ENCODE results near the gene DCBLD2. TPM values are rescaled to one million over a fixed set of nuclear protein-coding genes. Genes with fewer than 3 reads are reported as not detected.

The DCBLD2 gene
- total and polyA plus RNA-seq, 2 of the 4 experiments (the other 2 are of a cell fraction): 121 to 196 TPM

DNA sequence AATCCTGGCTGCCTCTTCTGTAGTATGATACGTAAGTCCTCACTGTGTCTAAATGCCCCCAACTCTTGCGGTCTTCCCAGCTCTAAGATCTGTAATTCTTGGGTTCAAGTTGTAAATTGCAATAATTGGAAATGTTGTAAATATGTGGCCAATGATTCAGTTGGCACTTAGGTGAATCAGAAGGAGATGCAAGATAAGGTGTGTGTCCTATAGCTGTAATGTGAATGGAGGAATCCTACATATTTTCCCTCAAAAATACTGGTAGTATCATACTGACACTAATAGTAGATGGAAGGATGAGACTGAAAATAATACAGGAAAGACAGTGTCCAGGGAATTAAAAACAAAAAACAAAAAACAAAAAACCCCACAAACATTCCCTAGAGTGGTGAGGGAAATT lies 141.9 kb downstream of the DCBLD2 start:
- H3K9me3 ChIP-seq (ENCODE audit: control insufficient read depth, insufficient read depth, low read length): no peaks in the 10 kb centered on the region
- H3K79me1 ChIP-seq (ENCODE audit: low read depth in 1 of 2, low read length in 2 of 2): no peaks in the 10 kb centered on the region
- no peak overlapping the region for H3K56ac ChIP-seq (ENCODE audit: extremely low read depth, insufficient read depth, low read length)
- no peak overlapping the region for H4K91ac ChIP-seq (ENCODE audit: insufficient read depth, low read depth, low read length)
- H3K18ac ChIP-seq (ENCODE audit: low read depth, low read length): no peak overlapping the region
- H3K36me3 ChIP-seq (ENCODE audit: control insufficient read depth, insufficient read depth, low read length): no peaks in the 10 kb centered on the region
- no peak overlapping the region for H3K4ac ChIP-seq (ENCODE audit: low read depth, low read length)
- H4K5ac ChIP-seq (ENCODE audit: low read depth, low read length): no peak overlapping the region
- no peak overlapping the region for H2BK5ac ChIP-seq (ENCODE audit: low read depth, low read length, poor library complexity, severe bottlenecking)
- H3K4me1 ChIP-seq (ENCODE audit: control insufficient read depth, insufficient read depth, low read length): peaks cover 4% of the 10 kb centered on the region
- no peak overlapping the region for H2AFZ ChIP-seq (replicated peaks; ENCODE audit: low read length, poor library complexity)
- no peak for ATAC-seq (ENCODE audit: low read depth)
- in situ Hi-C loops (cut with MboI; ENCODE audit: low sequenced_read_pairs) (no loop called here), dilution Hi-C loops (cut with HindIII; ENCODE audit: low sequenced_read_pairs, unreplicated experiment) (no loop called here), intact Hi-C loops (cut with micrococcal nuclease) (no loop called here)
- H3K14ac ChIP-seq (replicated peaks; ENCODE audit: low read depth, low read length): no peak overlapping the region
- H3K4me2 ChIP-seq (ENCODE audit: low read depth, low read length): no peak overlapping the region
- no peak overlapping the region for H2AK5ac ChIP-seq (ENCODE audit: low read depth, low read length)
- H2AK9ac ChIP-seq (replicated peaks; ENCODE audit: low read depth, low read length, poor library complexity): no peak overlapping the region
- no peak for DNase-seq
- POLR2A ChIA-PET (ENCODE audit: unreplicated experiment): no interaction called here
- TF ChIP-seq RAD21 (IDR thresholded peaks at IDR 0.05; ENCODE audit: low read length): no peak
- TF ChIP-seq, protein P1, sequence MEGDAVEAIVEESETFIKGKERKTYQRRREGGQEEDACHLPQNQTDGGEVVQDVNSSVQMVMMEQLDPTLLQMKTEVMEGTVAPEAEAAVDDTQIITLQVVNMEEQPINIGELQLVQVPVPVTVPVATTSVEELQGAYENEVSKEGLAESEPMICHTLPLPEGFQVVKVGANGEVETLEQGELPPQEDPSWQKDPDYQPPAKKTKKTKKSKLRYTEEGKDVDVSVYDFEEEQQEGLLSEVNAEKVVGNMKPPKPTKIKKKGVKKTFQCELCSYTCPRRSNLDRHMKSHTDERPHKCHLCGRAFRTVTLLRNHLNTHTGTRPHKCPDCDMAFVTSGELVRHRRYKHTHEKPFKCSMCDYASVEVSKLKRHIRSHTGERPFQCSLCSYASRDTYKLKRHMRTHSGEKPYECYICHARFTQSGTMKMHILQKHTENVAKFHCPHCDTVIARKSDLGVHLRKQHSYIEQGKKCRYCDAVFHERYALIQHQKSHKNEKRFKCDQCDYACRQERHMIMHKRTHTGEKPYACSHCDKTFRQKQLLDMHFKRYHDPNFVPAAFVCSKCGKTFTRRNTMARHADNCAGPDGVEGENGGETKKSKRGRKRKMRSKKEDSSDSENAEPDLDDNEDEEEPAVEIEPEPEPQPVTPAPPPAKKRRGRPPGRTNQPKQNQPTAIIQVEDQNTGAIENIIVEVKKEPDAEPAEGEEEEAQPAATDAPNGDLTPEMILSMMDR (conservative IDR thresholded peaks at IDR 0.05; ENCODE audit: low read depth, low read length): no peak
- TF ChIP-seq MAZ (IDR thresholded peaks at IDR 0.05; ENCODE audit: borderline replicate concordance, low read depth, low read length): no peak
- TF ChIP-seq, protein P2, sequence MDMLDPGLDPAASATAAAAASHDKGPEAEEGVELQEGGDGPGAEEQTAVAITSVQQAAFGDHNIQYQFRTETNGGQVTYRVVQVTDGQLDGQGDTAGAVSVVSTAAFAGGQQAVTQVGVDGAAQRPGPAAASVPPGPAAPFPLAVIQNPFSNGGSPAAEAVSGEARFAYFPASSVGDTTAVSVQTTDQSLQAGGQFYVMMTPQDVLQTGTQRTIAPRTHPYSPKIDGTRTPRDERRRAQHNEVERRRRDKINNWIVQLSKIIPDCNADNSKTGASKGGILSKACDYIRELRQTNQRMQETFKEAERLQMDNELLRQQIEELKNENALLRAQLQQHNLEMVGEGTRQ (IDR thresholded peaks at IDR 0.05; ENCODE audit: low read depth, low read length): no peak
- no peak for TF ChIP-seq MXI1 (IDR thresholded peaks at IDR 0.05; ENCODE audit: borderline replicate concordance, low read depth, low read length)
- no peak for TF ChIP-seq POLR2A (IDR thresholded peaks at IDR 0.05; ENCODE audit: low read depth, low read length)
- TF ChIP-seq CEBPB (IDR thresholded peaks at IDR 0.05; ENCODE audit: low read depth, low read length): no peak
- TF ChIP-seq SMC3 (IDR thresholded peaks at IDR 0.05; ENCODE audit: low read depth, low read length): no peak
- no peak for TF ChIP-seq BHLHE40 (IDR thresholded peaks at IDR 0.05; ENCODE audit: low read depth, low read length)
- TF ChIP-seq CHD1 (IDR thresholded peaks at IDR 0.05; ENCODE audit: low read depth, low read length): no peak
- TF ChIP-seq, protein P3, sequence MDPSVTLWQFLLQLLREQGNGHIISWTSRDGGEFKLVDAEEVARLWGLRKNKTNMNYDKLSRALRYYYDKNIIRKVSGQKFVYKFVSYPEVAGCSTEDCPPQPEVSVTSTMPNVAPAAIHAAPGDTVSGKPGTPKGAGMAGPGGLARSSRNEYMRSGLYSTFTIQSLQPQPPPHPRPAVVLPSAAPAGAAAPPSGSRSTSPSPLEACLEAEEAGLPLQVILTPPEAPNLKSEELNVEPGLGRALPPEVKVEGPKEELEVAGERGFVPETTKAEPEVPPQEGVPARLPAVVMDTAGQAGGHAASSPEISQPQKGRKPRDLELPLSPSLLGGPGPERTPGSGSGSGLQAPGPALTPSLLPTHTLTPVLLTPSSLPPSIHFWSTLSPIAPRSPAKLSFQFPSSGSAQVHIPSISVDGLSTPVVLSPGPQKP (IDR thresholded peaks at IDR 0.05; ENCODE audit: borderline replicate concordance, low read depth, low read length): no peak
- TF ChIP-seq NFE2L2 (IDR thresholded peaks at IDR 0.05; ENCODE audit: low read depth, low read length): no peak
- no peak for TF ChIP-seq FOS (IDR thresholded peaks at IDR 0.05; ENCODE audit: low read depth, low read length)
- TF ChIP-seq MAFK (IDR thresholded peaks at IDR 0.05; ENCODE audit: low read depth, low read length): no peak
- no peak for TF ChIP-seq RCOR1 (IDR thresholded peaks at IDR 0.05; ENCODE audit: insufficient replicate concordance, low read length)
- TF ChIP-seq RFX5 (IDR thresholded peaks at IDR 0.05; ENCODE audit: low read depth, low read length): no peak
- H3K27me3 ChIP-seq (ENCODE audit: control insufficient read depth, insufficient read depth, low read length): no peaks in the 10 kb centered on the region; the same call in 1 of the 2 replicates
- no peak overlapping the region for H3K4me3 ChIP-seq (ENCODE audit: insufficient read depth, low read depth, low read length)
- no TSS peak for BruUV-seq (replicated peaks)
- no peaks in the 10 kb centered on the region for H3K9me1 ChIP-seq (ENCODE audit: insufficient read depth, low read length)
- CTCF ChIA-PET: no interaction called here
- no peak overlapping the region for H3K23ac ChIP-seq (ENCODE audit: low read depth, low read length)
- no peak overlapping the region for H3K27ac ChIP-seq (ENCODE audit: insufficient read depth, low read length)
- no CpG with 5 or more reads among the region's 2 CpGs for WGBS, 2 experiments (ENCODE audit: extremely low coverage in 2 of 2, insufficient read length in 1 of 2)
- H2BK15ac ChIP-seq (ENCODE audit: low read depth, low read length): no peak overlapping the region
- no peak overlapping the region for H2BK120ac ChIP-seq (ENCODE audit: low read depth, low read length)
- no peak overlapping the region for H2BK20ac ChIP-seq (ENCODE audit: low read depth, low read length)
- no peaks in the 10 kb centered on the region for H4K20me1 ChIP-seq (ENCODE audit: insufficient read depth, low read length)
- no peak overlapping the region for H4K8ac ChIP-seq (ENCODE audit: low read depth in 2 of 2, low read length in 2 of 2)
- no peak overlapping the region for H3K9ac ChIP-seq (ENCODE audit: low read depth, low read length)
